H1 (cell line): Measurements from ENCODE around the gene CTH. TPM values are rescaled to one million over a fixed set of nuclear protein-coding genes. Genes with fewer than 3 reads are reported as not detected.
"Not testable (repeated sequence)": the region's sequence is repeated elsewhere in the genome, so short reads cannot be mapped to it uniquely, and the experiment has no call there.

Experiments used
- CTCF ChIA-PET: fragments of 300-600 bp; sonication (Branson Sonifier 250); formaldehyde crosslinking; loops from one replicate; lab custom pipeline; 2021; ENCODE audit not compliant: partially characterized antibody; lab: Charles Lee
- POLR2A ChIA-PET: fragments of 300-600 bp; sonication (Branson Sonifier 250); formaldehyde crosslinking; loops from one replicate; lab custom pipeline; 2021; ENCODE audit warnings: inconsistent platforms; ENCODE audit not compliant: partially characterized antibody; lab: Charles Lee
- DNase-seq, 2 experiments: peaks; one replicate each; pipeline versions ENCODE4 v3.0.0 to v3.0.0-alpha.2; 2010 to 2022; ENCODE audit warnings: low spot score in 2 of 2, low read depth in 1 of 2, mixed read lengths in 1 of 2
- FAIRE-seq: peaks from 2 replicates; lab custom pipeline; 2011; peaks lifted over from hg19 to GRCh38; lab: Jason Lieb, UNC
- H2AFZ ChIP-seq: 2 replicates; pipeline ENCODE4 v1.8.1; 2012; ENCODE audit warnings: low read length, inconsistent platforms
- H2AK5ac ChIP-seq: 2 replicates; pipeline ENCODE4 v1.6.1; 2013; ENCODE audit warnings: low read depth, low read length
- H2BK120ac ChIP-seq: replicated peaks from 2 replicates; pipeline ENCODE3; 2013; ENCODE audit warnings: low read depth, low read length, inconsistent platforms
- H2BK12ac ChIP-seq: 2 replicates; pipeline ENCODE4 v1.6.1; 2013; ENCODE audit warnings: low read depth, low read length
- H2BK15ac ChIP-seq: 2 replicates; pipeline ENCODE4 v1.6.1; 2013; ENCODE audit warnings: low read length
- H2BK20ac ChIP-seq: 2 replicates; pipeline ENCODE4 v1.6.1; 2013; ENCODE audit warnings: low read length
- H2BK5ac ChIP-seq: 2 replicates; pipeline ENCODE4 v1.6.1; 2013; ENCODE audit warnings: low read depth, low read length
- H3K14ac ChIP-seq: 2 replicates; pipeline ENCODE4 v1.6.1; 2013; ENCODE audit warnings: inconsistent platforms; ENCODE audit not compliant: insufficient read length
- H3K18ac ChIP-seq: 2 replicates; pipeline ENCODE4 v1.6.1; 2013; ENCODE audit warnings: low read length; ENCODE audit errors: extremely low read depth
- H3K23ac ChIP-seq: 2 replicates; pipeline ENCODE4 v1.6.1; 2013; ENCODE audit warnings: inconsistent platforms; ENCODE audit not compliant: insufficient read length
- H3K23me2 ChIP-seq: 2 replicates; pipeline ENCODE4 v1.6.1; 2013; ENCODE audit warnings: low read depth, low read length
- H3K27ac ChIP-seq: 2 replicates; pipeline ENCODE4 v1.6.1; 2011; ENCODE audit warnings: low read depth, low read length, inconsistent platforms
- H3K27me3 ChIP-seq, 4 experiments: replicated peaks in 1 of 4; 1 replicate in 1 of 4; 2 replicates in 3 of 4; pipeline versions ENCODE4 v1.6.1 to v1.8.1; 2011 to 2013; ENCODE audit warnings: low read length in 3 of 4, mild to moderate bottlenecking in 3 of 4, inconsistent platforms in 2 of 4, mixed read lengths in 2 of 4, moderate library complexity in 1 of 4; ENCODE audit not compliant: control insufficient read depth in 3 of 4, insufficient read depth in 3 of 4; ENCODE audit errors: extremely low read depth in 1 of 4
- H3K36me3 ChIP-seq, 4 experiments: 2 replicates each; pipeline versions ENCODE4 v1.6.1 to v1.8.1; 2011 to 2013; ENCODE audit warnings: mild to moderate bottlenecking in 4 of 4, low read length in 3 of 4, moderate library complexity in 2 of 4, control low read depth in 1 of 4, inconsistent platforms in 1 of 4; ENCODE audit not compliant: insufficient read depth in 4 of 4, control insufficient read depth in 2 of 4
- H3K4ac ChIP-seq: replicated peaks from 2 replicates; pipeline ENCODE3; 2013; ENCODE audit warnings: low read length, low read depth, mixed read lengths, inconsistent platforms; ENCODE audit not compliant: insufficient read length
- H3K4me1 ChIP-seq, 4 experiments: replicated peaks in 1 of 4; 1 replicate in 1 of 4; 2 replicates in 3 of 4; pipeline versions ENCODE4 v1.6.1 to v1.8.1; 2011 to 2013; ENCODE audit warnings: low read length in 3 of 4, inconsistent platforms in 2 of 4, mixed read lengths in 1 of 4; ENCODE audit not compliant: insufficient read depth in 4 of 4, control insufficient read depth in 3 of 4
- H3K4me2 ChIP-seq, 2 experiments: 2 replicates each; pipeline versions ENCODE4 v1.6.1 to v1.8.1; 2011 to 2013; ENCODE audit warnings: low read depth in 2 of 2, low read length in 2 of 2, control low read depth in 1 of 2, inconsistent platforms in 1 of 2, mild to moderate bottlenecking in 1 of 2; ENCODE audit not compliant: insufficient read depth in 1 of 2
- H3K4me3 ChIP-seq, 4 experiments: fragments of 200-600, 300-600 bp in 1 of 4; sonication (generic), shearing (Covaris generic), sonication (Bioruptor Twin) in 1 of 4; 2 replicates each; pipeline versions ENCODE4 v1.5.1 to v1.8.1; 2011 to 2016; ENCODE audit warnings: low read length in 4 of 4, low read depth in 3 of 4, control low read depth in 2 of 4, inconsistent platforms in 2 of 4, mild to moderate bottlenecking in 2 of 4, mixed read lengths in 1 of 4, moderate library complexity in 1 of 4; ENCODE audit not compliant: insufficient read depth in 2 of 4; ENCODE audit errors: extremely low read depth in 1 of 4
- H3K56ac ChIP-seq: replicated peaks from 2 replicates; pipeline ENCODE3; 2013; ENCODE audit warnings: low read depth, mild to moderate bottlenecking, mixed read lengths, low read length, inconsistent platforms; ENCODE audit not compliant: insufficient read length
- H3K79me1 ChIP-seq: 2 replicates; pipeline ENCODE4 v1.6.1; 2013; ENCODE audit warnings: low read depth, low read length, control low read depth
- H3K79me2 ChIP-seq, 2 experiments: 2 replicates each; pipeline versions ENCODE4 v1.6.1 to v1.8.1; 2012 to 2013; ENCODE audit warnings: low read length in 2 of 2, mild to moderate bottlenecking in 2 of 2, inconsistent platforms in 1 of 2; ENCODE audit not compliant: insufficient read depth in 2 of 2, control insufficient read depth in 1 of 2
- H3K9ac ChIP-seq, 4 experiments: replicated peaks in 1 of 4; 1 replicate in 1 of 4; 2 replicates in 3 of 4; pipeline versions ENCODE4 v1.6.1 to v1.8.1; 2011 to 2013; ENCODE audit warnings: low read depth in 3 of 4, low read length in 3 of 4, control low read depth in 2 of 4, mild to moderate bottlenecking in 2 of 4, moderate library complexity in 2 of 4, inconsistent platforms in 1 of 4; ENCODE audit errors: extremely low read depth in 1 of 4
- H3K9me3 ChIP-seq, 2 experiments: 2 replicates each; pipeline versions ENCODE4 v1.6.1 to v1.8.1; 2012 to 2013; ENCODE audit warnings: mild to moderate bottlenecking in 2 of 2, moderate library complexity in 2 of 2, control low read depth in 1 of 2, inconsistent platforms in 1 of 2, low read depth in 1 of 2, low read length in 1 of 2, mixed read lengths in 1 of 2; ENCODE audit not compliant: insufficient read depth in 2 of 2
- H4K20me1 ChIP-seq, 2 experiments: replicated peaks in 1 of 2; 2 replicates each; pipeline versions ENCODE3 to v1.8.1; 2011 to 2013; ENCODE audit warnings: inconsistent platforms in 2 of 2, low read length in 2 of 2, mild to moderate bottlenecking in 1 of 2; ENCODE audit not compliant: insufficient read depth in 2 of 2, control insufficient read depth in 1 of 2
- H4K5ac ChIP-seq: 2 replicates; pipeline ENCODE4 v1.6.1; 2013; ENCODE audit warnings: low read length, low read depth, mixed read lengths, inconsistent platforms; ENCODE audit not compliant: insufficient read length
- H4K8ac ChIP-seq: 2 replicates; pipeline ENCODE4 v1.8.0; 2013; ENCODE audit warnings: mild to moderate bottlenecking, moderate library complexity, low read length, inconsistent platforms; ENCODE audit not compliant: insufficient read depth; ENCODE audit errors: extremely low read depth
- H4K91ac ChIP-seq: replicated peaks from 2 replicates; pipeline ENCODE3; 2013; ENCODE audit warnings: low read length, mixed read lengths, inconsistent platforms; ENCODE audit not compliant: insufficient read length
- WGBS, 2 experiments: shearing (Covaris generic) in 1 of 2; methylation state at CpG; one replicate each; pipeline versions ENCODE4 v1.1.6 to v1.1.7; 2013 to 2015; ENCODE audit warnings: low lambda C conversion rate in 2 of 2, mixed read lengths in 2 of 2, inconsistent platforms in 1 of 2, low coverage in 1 of 2, missing lambda C conversion rate in 1 of 2; ENCODE audit not compliant: insufficient replicate concordance in 2 of 2, insufficient coverage in 1 of 2, insufficient read length in 1 of 2; ENCODE audit errors: extremely low coverage in 1 of 2, missing lambda C conversion rate in 1 of 2; 5-methylcytosine and 5-hydroxymethylcytosine counted together
- polyA plus RNA-seq, 7 experiments: library from polyadenylated mRNA; depleted of rRNA in 3 of 7; stranded (reverse) in 5 of 7; unstranded in 2 of 7; fragments of >200 nt in 5 of 7; fragments of 200-250 nt in 2 of 7; gene quantifications; 1 replicate in 5 of 7; 2 replicates in 1 of 7; 4 replicates in 1 of 7; pipeline versions ENCODE4 v1.2.1 to v1.2.3, GENCODE V29; 2011 to 2013; ENCODE audit warnings: missing spikeins in 2 of 7, mixed read lengths in 2 of 7
- total RNA-seq: library from RNA; stranded (reverse); fragmentation: NEBNext Ultra II Directional; extraction: Animal tissue kit (Norgen Biotek cat#: 25700); gene quantifications from 2 replicates; pipeline ENCODE4 v1.2.1, GENCODE V29; 2021

CTH gene
- total and polyA plus RNA-seq, 2 of the 8 experiments (the other 6 are each of a cell fraction or from before 2014, with no cell fraction given): 31.7 to 33.2 TPM

DNA sequence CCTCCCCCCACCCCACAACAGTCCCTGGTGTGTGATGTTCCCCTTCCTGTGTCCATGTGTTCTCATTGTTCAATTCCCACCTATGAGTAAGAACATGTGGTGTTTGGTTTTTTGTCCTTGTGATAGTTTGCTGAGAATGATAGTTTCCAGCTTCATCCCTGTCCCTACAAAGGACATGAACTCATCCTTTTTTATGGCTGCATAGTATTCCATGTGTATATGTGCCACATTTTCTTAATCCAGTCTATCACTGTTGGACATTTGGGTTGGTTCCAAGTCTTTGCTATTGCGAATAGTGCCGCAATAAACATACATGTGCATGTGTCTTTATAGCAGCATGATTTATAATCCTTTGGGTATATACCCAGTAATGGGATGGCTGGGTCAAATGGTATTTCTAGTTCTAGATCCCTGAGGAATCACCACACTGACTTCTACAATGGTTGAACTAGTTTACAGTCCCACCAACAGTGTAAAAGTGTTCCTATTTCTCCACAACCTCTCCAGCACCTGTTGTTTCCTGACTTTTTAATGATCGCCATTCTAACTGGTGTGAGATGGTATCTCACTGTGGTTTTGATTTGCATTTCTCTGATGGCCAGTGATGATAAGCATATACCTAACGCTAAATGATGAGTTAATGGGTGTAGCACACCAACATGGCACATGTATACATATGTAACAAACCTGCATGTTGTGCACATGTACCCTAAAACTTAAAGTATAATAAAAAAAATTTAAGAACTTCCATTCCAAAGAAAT, 8.1 kb downstream of the CTH start:
- H2BK12ac ChIP-seq, H3K18ac ChIP-seq, H4K91ac ChIP-seq, CTCF ChIA-PET, H3K4me1 ChIP-seq, H3K9ac ChIP-seq, H3K27ac ChIP-seq, H2BK20ac ChIP-seq, H3K4me2 ChIP-seq, H2AK5ac ChIP-seq, H4K8ac ChIP-seq, H4K5ac ChIP-seq, H3K14ac ChIP-seq, H2BK5ac ChIP-seq, H3K27me3 ChIP-seq, FAIRE-seq, H4K20me1 ChIP-seq, H3K23me2 ChIP-seq, H3K9me3 ChIP-seq, H3K79me1 ChIP-seq, DNase-seq, H2BK15ac ChIP-seq, H3K4ac ChIP-seq, H3K23ac ChIP-seq, H2AFZ ChIP-seq, H2BK120ac ChIP-seq, H3K4me3 ChIP-seq, H3K56ac ChIP-seq: not testable (repeated sequence)
- peaks cover 0 to 16% of the 10 kb centered on the region in 2 experiments; a peak in 2 of 4 replicates for H3K79me2 ChIP-seq
- POLR2A ChIA-PET: interaction anchor here (2.0 to 2.6 kb wide), 2 partner anchors 8 to 16 kb away, joined by 7 to 25 read pairs; partner anchors contain the start of gene CTH
- WGBS, 2 experiments: 83% methylated on average over 4 of the region's 4 CpGs; no CpG with 5 or more reads in 1 of the 2 experiments
- peaks cover 1 to 78% (median 23%) of the 10 kb centered on the region in 4 experiments; a peak in 6 of 8 replicates for H3K36me3 ChIP-seq
